GM18520 (cell line): Measurements from ENCODE around the gene RHBDL3.

Source experiments
- ATAC-seq: cut with Tn5 transposase; IDR thresholded peaks from one replicate; pipeline ENCODE4 v1.9.1; 2021; ENCODE audit not compliant: unreplicated experiment

The RHBDL3 gene

DNA sequence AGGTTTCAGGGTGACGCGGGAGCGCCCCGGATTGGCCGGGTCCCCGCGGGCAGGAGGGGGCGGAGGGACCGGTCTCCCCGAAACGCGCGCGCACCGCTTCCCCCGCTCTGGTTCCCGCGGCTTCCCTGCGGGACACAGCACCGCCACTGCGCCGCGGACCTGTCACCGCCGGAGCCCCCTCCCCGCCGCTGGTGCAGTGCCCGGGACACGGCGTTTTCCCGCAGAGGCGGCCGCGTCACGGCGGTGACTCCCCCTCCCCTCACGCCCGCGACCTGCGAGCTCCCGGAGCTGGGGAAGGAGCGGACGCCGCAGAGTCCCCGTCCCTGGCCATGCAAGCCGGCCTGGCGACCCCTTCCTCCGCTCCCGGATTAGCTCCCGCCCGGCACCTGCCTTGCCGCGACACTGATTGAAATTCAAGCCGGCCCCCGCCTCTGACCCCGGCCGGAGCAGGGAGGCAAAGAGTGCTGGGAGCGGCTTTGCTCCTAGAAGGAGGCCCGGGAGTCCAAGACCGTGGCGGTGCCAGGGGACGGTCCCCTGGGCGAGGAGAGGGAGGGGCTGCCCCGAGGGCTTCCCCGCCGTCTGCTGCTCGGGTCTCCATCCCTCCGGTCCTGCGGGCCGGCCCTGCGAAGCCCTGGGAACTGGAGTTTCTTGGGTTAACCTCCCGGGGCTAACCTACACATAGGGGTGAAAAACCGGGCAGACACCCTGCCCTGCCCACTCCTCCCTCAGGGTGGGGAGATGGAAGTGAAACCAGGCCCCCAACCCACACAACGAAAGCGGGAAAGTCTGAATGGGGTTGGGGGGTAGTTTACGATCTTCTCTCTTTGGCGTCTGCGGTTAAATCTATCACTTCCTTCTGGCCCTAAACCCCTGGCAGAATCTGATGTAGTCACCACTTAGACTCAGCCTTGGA, 1.0 kb downstream of the RHBDL3 start:
- ATAC-seq = no peak

DNA sequence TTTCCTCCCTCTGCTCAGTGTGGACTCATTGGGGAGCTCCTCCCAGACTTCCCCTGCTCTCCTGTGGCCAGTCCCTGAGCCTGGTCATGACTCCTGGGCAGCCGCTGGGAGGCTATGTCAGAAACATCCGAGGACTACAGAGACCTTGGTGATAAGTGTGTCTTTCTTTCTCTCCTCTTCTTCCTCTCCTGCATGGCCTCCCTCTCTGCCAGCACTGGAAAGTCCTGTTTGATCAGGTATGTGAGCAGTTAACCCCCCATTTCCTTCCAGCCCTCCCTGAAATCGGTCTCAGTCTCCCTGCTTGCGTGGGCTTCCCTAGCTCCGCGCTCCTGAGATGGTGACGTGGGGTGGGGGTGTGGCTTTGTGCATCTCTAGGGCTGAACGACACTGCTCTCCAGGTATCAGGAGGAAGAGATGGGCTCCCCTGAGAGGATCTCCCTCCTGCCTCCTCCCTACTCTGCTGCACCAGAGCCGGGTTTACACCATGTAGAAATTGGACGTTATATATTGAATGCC, 2.1 kb downstream of the RHBDL3 start:
- ATAC-seq = no peak

DNA sequence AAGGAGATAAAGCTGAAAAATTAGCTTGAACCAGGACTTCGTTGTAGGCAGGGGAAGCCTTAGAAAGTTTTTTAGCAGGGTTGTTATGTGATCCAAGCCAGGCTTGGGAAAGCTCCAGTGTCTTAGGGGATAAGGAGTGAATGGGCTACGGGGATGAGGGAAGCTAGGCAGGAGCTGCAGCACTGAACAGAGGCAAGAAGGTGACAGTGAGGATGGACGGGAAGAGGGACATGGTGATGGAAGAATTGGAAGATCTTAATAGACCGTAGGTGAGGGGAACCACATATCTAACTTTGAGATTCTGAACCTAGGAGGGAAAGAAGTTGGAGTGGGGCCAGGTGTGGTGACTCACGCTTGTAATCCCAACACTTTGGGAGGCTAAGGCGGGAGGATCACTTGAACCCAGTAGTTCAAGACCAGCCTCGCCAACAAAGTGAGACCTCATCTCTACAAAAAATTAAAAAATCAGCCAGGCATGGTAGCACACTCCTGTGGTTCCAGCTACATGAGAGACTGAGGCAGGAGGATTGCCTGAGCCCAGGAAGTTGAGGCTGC, 3.2 kb downstream of the RHBDL3 start:
- no peak for ATAC-seq

DNA sequence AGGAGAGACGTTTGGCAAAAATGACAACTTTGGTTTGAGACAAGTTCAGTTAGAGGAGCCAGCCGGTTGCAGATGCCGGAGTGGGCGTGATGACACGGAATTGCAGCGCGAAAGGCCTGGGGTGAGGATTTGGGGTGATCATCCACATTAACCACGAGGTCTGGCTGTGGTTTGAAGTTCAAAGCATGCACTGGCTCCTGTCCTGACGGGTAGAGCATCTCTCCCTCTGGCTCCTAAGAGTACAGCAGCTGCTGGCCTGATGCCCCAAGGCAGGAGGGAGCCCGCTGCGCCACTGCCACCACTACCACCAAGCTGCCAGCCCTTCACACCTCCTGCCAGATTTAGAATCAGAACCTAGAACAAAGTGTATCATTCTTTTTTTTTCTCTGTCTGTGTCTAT, 3.7 kb downstream of the RHBDL3 start:
- no peak for ATAC-seq

DNA sequence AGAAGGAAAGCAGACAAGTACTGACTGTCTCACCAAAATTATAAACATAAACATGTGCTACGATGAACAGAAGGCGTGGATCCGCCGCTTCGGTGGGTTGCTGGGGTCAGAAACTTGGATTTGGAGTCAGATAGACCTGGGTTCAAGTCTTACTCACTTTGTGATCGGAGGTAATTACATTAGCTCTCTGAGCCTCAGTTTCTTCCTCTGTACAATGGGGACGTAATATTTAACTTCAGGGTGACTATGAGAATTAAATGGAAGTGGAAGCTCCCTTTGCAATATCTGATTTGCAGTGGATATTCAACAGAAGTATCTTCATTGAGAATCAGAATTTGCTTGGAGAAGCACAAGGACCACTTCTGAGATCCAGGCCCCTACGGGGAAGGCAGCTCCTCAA, 6.2 kb downstream of the RHBDL3 start:
- ATAC-seq = no peak

DNA sequence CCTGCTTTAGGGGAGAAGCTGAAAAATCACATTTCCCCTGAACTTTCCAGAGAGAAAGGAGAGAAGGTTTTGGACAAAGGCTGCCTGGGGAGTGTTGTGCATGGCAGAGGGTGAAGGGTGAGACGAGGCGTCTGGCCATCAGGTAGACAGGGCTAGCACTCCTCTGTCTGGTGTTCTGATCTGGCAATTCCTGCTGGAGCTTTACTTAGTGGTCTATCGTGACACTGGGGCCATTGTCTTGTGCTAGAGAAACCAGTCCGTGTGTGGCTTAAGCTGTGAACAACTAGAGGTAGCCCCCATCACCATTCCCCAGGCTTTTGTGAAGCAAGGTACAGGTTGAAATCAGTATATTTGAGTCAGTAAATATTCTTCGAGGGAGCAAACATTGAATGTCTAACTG, 8.5 kb downstream of the RHBDL3 start:
- no peak for ATAC-seq

DNA sequence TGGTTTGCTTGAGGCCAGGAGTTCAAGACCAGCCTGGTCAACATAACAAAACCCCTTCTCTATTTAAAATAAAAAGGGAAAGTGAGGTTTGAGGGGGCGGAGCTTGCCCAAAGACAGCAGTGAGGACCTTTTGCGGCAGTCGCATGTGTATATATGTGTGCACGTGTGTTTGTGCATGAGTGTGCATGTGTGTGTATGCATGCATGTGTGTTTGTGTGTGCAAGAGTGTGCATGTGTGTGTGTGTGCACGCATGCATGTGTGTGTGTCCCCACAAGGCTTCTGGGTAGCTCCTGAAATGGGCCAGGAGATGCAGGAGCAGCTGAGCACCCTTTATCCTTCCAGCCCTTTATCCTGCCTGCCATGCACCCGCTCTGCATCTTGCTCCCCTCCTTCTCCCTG, 9.0 kb downstream of the RHBDL3 start:
- no peak for ATAC-seq

DNA sequence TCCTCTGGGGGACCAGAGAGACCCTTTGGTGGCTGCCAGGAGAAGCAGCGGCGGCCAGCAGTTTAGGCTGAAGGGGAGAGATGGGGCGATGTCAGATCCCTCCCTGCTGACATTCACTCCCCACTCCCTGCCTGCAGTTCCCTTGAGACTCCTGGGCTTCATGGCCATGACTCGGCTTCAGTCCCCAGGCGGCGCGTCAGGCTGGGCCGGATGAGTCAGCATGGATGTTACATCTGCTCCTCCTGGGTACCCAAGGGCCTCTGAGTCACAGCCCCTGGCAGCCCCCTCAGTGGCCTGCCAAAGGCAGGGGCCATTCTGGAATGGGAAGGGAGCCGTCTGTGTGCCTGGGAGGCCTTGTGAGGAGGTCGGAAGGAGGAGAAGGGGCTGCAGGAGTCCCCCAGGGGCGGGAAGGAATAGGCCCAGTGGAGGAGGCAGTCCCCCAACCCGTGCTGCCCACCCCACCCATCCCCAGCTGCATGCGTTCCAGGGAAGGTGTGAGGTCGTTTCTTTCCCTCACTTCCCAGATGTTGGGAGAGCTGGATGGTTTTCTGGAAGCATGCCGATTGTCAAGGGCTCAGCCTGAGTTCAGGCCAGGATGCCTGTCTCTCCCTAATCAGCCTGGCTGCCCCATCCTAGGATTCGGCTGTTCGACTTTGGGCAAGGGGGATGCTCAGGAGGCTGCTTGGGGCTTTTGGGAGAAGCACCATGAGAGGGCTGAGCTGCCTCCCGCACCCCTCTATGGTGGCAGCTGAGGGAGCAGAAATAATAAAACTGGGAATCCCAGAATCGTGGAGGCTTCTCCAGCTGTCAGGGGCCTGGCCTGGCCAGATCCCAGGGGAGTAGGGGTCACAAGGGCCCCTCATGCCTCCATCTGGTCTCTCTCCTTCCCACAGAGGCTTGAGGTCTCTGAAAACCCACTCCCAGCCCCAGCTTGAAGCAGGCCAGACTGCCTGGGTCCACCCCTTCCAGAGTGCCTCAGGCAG, 9.7 kb downstream of the RHBDL3 start:
- no peak for ATAC-seq

DNA sequence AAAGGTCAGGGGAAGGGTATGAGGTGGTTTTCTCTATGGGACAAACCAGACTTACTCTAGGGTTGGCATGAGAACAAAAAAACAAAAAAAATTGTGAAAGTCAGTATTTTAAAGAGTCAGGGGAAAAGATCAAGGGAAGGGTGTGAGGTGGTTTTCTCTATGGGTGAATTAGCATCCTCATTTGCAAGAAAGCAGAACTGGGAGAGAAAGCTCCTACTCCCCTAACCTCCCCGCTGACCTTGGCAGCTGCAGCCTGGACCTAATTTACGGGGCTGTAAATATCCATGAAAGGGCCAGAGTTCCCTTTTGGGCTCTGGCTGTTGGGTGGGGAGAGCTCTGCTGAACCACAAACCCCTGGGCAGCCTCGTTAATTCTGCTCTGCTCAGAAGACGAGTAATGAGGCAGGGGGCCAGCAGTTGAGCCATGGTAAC, 10.6 kb downstream of the RHBDL3 start:
- ATAC-seq = no peak

DNA sequence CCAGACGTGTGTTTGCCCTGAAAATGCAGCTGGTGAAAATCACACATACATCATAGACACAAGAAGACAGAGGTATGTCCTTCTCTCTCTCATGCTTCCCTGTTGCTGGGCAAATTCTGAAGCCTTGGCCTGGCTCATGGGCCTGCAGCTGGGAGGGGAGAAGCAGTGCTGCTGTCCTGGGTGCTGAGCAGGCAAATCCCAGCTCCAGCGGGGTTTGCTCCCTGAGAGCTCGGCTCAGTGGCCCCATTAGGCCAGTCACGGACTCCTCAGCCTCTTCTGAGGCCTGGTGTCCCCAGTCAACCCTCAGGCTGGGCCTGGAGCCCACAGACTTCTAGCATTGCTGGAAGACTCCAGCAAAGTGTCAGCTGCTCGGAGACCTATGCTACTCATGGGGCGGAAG, 11.7 kb downstream of the RHBDL3 start:
- no peak for ATAC-seq

DNA sequence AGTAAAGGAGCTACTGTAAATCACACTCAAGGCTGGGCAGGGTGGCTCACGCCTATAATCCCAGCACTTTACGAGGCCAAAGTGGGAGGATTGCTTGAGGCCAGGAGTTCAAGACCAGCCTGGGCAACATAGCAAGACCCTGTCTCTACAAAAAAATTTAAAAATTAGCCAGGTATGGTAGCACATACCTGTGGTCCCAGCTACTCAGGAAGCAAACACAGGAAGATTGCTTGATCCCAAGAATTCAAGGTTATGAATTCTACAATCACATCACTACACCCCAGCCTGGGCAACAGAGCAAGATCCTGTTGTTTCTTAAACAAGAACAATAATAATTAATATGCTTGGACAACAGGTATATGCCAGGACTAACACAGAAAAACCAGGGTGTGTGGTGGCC, 13.2 kb downstream of the RHBDL3 start:
- ATAC-seq = no peak

DNA sequence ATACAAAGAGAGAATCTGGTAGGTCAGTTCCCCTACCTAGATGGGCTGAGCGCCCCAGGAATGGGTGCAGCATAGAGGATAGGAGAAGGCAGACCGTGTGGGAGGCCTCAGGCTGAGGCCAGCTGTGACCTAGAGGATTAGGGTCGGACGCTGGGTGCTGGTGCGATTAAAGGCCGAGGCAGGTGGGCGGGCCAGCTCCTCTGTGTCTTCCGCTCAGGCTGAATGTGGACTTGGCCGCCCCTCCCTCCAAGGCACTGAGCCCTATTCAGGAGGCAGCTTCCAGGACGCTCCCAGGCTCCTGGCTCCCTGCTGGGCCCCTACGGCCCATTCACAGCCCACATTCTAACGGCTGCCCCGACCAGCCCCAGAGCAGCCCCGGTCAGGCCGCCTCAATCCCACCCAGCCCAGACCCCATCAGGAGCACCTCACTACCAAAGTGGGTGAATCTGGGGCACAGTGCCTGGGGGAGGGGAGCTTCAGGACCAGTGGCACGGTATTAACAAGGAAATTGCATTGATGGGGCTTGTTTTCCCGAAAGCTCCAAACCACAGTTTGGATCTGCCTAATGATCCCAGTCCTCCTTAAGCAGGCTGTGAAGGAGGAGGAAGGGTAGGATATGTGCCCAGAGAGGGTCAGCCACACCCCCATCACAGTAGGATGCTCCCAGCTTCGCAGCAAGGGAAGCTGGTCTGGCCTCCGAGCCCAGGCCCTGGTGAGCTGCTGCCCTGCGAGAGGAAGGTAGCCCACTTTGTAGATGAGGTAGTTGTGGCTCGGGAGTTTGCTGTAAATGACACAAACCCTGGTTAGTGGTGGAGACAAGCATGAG, 14.5 kb downstream of the RHBDL3 start:
- ATAC-seq = no peak

DNA sequence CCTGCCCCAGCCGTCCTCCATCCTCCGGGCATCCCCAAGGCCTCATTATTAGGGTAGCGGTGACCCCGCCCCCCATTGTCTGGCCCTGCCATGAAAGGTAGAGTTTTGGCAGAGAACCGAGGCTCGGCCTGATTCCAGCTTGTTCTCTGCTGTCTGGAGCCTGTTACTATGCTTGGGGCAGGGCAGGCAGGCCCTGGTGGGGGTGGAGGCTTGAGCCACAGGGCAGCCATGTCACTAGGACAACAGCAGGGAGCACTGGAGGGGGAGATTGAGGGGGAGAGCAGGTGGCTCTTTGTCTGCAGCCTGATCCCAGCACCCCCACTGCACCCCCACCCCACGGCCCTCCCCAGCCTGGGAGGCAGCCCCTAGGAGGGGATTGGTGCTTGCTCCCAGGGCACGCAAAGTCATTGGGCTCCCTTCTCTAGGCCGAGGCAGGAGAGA, 15.4 kb downstream of the RHBDL3 start:
- no peak for ATAC-seq

DNA sequence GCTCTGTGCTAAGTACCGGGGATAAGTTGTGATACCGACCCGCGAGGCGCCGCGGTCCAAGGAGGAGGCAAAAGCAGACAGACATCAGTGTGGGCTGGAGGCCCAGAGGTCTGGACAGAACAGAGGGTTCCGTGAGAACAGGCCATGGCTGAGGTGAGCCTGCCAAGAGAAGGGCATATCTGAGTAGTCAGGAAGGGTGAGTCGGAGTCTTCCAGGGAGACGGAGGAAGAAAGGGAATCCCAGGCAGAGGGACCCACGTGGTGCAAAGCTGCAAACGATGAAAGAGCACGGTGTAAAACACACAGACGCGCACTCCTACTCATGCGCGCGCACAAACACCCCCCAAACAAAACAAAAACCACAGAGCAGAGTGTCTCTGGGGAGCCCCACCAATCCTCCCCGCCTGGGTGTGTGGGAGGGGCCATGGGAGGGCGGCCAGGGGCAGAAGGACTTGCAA, 18.1 kb downstream of the RHBDL3 start:
- ATAC-seq = no peak

DNA sequence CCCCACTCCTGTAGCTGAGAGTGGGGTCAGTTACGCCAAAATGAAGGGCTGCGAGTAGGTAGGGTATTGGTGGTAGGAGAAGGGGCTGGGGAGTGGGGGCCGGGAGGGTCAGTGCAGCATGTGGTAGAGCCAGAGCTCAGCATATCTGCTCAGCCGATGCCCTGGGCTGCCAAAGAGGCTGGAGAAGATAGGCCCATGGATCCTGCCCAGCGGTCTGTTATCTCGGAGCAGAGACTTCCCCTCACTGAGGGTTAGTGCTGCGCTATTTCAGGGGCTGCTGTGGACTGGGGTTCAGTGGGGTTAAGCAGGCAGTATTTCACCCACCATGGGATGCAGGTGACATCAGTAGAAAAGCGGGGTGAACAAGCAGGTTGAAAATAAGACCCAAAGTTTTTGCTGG, 19.7 kb downstream of the RHBDL3 start:
- ATAC-seq = no peak

DNA sequence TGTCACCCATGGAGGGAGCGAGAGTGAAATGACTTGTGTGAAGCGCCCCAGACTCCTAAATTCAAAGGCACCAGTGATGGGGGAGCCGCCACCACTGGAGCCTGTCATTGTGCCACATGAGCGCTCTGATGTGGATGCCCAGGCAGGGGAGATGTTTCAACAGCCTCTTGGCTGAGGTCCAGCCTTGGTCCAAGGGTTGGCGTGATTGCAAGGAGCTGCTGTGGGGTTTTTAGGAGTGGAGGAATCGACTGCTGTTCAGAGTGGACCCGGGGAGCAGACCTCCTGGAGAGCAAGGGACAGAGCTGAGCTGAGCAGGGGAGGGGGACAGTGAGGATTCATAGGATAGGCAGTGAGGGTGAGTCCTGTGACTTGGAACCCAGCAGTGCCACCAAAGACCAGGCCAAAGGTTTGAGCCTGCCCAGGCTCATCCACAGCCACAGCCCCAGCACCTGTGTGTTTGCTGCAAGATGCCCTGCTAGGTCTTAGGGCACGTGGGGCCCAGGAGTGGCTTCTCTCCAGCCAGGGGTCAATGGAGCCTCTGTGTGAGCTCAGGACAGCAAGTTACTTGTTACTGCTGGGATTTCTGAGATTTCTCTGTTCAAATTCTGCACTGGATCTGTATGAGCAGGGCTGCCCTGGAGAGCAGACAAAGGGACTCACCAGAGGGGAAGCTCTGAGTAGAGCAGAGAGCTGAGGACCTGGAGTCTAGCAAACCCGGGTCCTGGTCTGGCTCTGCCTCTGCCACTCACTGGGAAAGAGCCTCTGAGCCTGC, 20.3 kb downstream of the RHBDL3 start:
- ATAC-seq = no peak

DNA sequence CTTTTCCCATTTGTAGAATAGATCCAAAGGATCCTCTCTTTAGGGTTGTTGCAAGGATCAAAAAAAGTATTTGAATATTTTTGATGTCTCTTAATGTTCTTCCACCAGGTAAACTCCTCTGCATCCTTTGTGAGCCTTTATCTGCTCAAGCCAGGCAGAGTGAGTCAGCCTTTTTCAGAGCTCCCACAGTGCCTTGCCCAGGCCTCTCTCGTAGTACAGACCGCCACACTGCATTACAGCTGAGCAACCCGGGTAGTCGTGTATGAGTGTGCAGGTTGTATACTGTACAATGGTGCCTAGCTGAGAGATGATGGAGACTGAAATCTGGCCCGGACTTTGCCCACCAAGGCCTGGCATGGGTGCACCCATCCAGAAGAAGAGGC, 20.9 kb downstream of the RHBDL3 start:
- ATAC-seq = no peak

DNA sequence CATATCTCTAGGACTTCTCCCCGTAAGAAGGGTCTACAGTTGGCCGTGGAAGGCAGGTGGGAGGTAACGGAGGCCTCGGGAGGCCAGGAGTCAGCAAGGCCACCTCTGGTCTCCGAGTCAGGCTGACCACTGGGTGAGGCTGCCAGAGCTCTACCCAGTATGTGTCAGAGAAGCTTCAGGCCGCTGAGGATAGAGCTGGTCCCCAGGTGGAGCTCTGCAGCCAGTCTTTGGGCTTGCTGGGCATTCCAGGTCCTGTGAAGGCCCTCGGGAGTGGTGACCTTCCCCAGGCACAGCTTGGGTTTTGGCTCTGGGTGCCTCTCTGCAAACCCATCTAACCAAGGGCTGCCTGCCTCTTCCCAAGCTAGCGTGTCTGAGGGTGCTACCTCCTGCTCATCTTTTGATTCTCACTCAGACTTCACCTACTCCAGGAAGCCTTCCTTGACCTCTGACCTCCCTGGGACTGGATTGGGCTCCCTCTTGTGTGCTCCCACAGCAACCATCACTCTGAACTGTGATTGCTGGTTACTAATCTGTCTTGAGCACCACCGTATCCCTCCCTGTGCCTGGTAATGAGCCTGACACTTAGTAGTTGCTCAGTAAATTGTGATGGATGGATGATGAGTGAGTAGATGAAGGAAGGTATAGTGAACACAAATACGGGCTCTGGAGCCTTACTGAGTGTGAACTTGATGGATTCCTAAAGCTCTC, 22.3 kb downstream of the RHBDL3 start:
- no peak for ATAC-seq

DNA sequence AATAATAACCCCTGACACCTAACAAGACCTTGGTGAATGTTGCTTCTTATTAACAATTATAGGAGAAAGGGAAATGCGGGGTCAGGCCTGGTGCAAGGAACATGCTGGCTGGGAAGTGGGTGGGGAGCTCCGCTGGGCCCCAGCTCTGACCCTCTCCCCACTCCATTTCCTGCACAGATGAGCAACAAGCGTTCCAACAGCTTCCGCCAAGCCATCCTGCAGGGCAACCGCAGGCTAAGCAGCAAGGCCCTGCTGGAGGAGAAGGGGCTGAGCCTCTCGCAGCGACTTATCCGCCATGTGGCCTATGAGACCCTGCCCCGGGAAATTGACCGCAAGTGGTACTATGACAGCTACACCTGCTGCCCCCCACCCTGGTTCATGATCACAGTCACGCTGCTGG, 23.0 kb downstream of the RHBDL3 start:
- no peak for ATAC-seq
